Measurements from ENCODE around the gene ITGB3.
A peak's percentile ranks its signal among the peaks of the same experiment; 100 is the strongest.

ITGB3 gene

GRCh38 chr17:47304186-47304585 lies 50.6 kb downstream of the ITGB3 start:
- no peak for DNase-seq

- DNase-seq, result peak in 1 of 2 experiments; percentile 18
Observed at GRCh38 chr17:47305302-47305923, 51.8 kb downstream of the ITGB3 start.

GRCh38 chr17:47310186-47310733 lies 56.6 kb downstream of the ITGB3 start:
- DNase-seq, result no peak

- no peak for DNase-seq
Observed at GRCh38 chr17:47311420-47311819, 57.8 kb downstream of the ITGB3 start.

GRCh38 chr17:47315451-47316266 lies 62.0 kb downstream of the ITGB3 start:
- peak; percentile 13 to 73 for DNase-seq

- DNase-seq, result no peak
Observed at GRCh38 chr17:47316311-47316710, 62.7 kb downstream of the ITGB3 start.

GRCh38 chr17:47317119-47317518 lies 63.5 kb downstream of the ITGB3 start:
- peak in 1 of 2 experiments; percentile 13 for DNase-seq

- no peak for DNase-seq
Observed at GRCh38 chr17:47318197-47318918, 64.7 kb downstream of the ITGB3 start.

GRCh38 chr17:47320879-47321502 lies 67.4 kb downstream of the ITGB3 start:
- no peak for DNase-seq

GRCh38 chr17:47323382-47324223 lies 70.0 kb downstream of the ITGB3 start, which contains the start of gene EFCAB13:
EFCAB13 (plus strand) TSS chr17:47323955; CDS start chr17:47328354, 4,399 bp downstream.
- DNase-seq, result peak; percentile 51 to 86

- DNase-seq, result peak; percentile 12 to 30
Observed at GRCh38 chr17:47324224-47325020, 70.8 kb downstream of the ITGB3 start.

GRCh38 chr17:47325176-47325575 lies 71.5 kb downstream of the ITGB3 start:
- no peak for DNase-seq

- no peak for DNase-seq
Observed at GRCh38 chr17:47330548-47330947, 76.9 kb downstream of the ITGB3 start.

- DNase-seq, result no peak
Observed at GRCh38 chr17:47332287-47332686, 78.7 kb downstream of the ITGB3 start.

GRCh38 chr17:47335101-47335936 lies 81.7 kb downstream of the ITGB3 start:
- DNase-seq, result no peak

GRCh38 chr17:47338026-47338425 lies 84.4 kb downstream of the ITGB3 start:
- no peak for DNase-seq

- DNase-seq, result no peak
Observed at GRCh38 chr17:47352848-47353247, 99.2 kb downstream of the ITGB3 start.

- no peak for DNase-seq
Observed at GRCh38 chr17:47358652-47359051, 105.0 kb downstream of the ITGB3 start.

All from NCI-H446 (cell line).